CD14-positive monocyte (primary cell): ENCODE results near the gene GNG5. TPM values are rescaled to one million over a fixed set of nuclear protein-coding genes. Genes with fewer than 3 reads are reported as not detected.

Source experiments
- DNase-seq, 3 donors: peaks; one replicate each; pipeline ENCODE4 v3.0.0-alpha.2; 2011 to 2022
- H2AFZ ChIP-seq: 2 replicates; pipeline ENCODE4 v1.6.0; 2012; ENCODE audit warnings: mild to moderate bottlenecking, low read depth, low read length, inconsistent platforms; ENCODE audit not compliant: insufficient read depth, poor library complexity, severe bottlenecking
- H3K27ac ChIP-seq, 2 donors: 1 replicate in 1 of 2; 2 replicates in 1 of 2; pipeline ENCODE4 v1.5.1; 2012 to 2013; ENCODE audit warnings: low read length in 2 of 2, control low read depth in 1 of 2, inconsistent platforms in 1 of 2, low read depth in 1 of 2, mild to moderate bottlenecking in 1 of 2
- H3K27me3 ChIP-seq, 2 donors: one replicate each; pipeline versions ENCODE4 v1.6.0 to v1.6.1; 2011 to 2013; ENCODE audit warnings: low read length in 2 of 2; ENCODE audit not compliant: control insufficient read depth in 2 of 2, insufficient read depth in 2 of 2
- H3K36me3 ChIP-seq, 2 donors: replicated peaks in 1 of 2; 1 replicate in 1 of 2; 2 replicates in 1 of 2; pipeline versions ENCODE4 v1.5.1 to v1.6.1; 2012 to 2013; ENCODE audit warnings: low read length in 2 of 2, control low read depth in 1 of 2, inconsistent platforms in 1 of 2, mild to moderate bottlenecking in 1 of 2; ENCODE audit not compliant: insufficient read depth in 2 of 2, control insufficient read depth in 1 of 2
- H3K4me1 ChIP-seq, 2 donors: 1 replicate in 1 of 2; 2 replicates in 1 of 2; pipeline versions ENCODE4 v1.5.1 to v1.6.1; 2012 to 2013; ENCODE audit warnings: low read length in 2 of 2, control low read depth in 1 of 2, inconsistent platforms in 1 of 2, mild to moderate bottlenecking in 1 of 2, moderate library complexity in 1 of 2; ENCODE audit not compliant: insufficient read depth in 2 of 2, control insufficient read depth in 1 of 2
- H3K4me2 ChIP-seq: replicated peaks from 2 replicates; pipeline ENCODE3; 2012; ENCODE audit warnings: low read length, moderate library complexity, mild to moderate bottlenecking; ENCODE audit not compliant: poor library complexity, severe bottlenecking; ENCODE audit errors: extremely low read depth
- H3K4me3 ChIP-seq, 3 experiments: fragments of 200-600 bp in 1 of 3; sonication (generic) in 1 of 3; replicated peaks in 1 of 3; 1 replicate in 2 of 3; 2 replicates in 1 of 3; pipeline ENCODE4 v1.5.1; 2011 to 2013; ENCODE audit warnings: low read length in 3 of 3, mild to moderate bottlenecking in 3 of 3, control low read depth in 2 of 3, low read depth in 2 of 3, inconsistent platforms in 1 of 3, moderate library complexity in 1 of 3
- H3K79me2 ChIP-seq: 2 replicates; pipeline ENCODE4 v1.6.0; 2012; ENCODE audit warnings: mild to moderate bottlenecking, control low read depth, inconsistent platforms, low read length, moderate library complexity; ENCODE audit not compliant: insufficient read depth
- H3K9ac ChIP-seq: 2 replicates; pipeline ENCODE4 v1.6.0; 2017; ENCODE audit warnings: low read length, mild to moderate bottlenecking; ENCODE audit not compliant: insufficient read depth, poor library complexity, severe bottlenecking
- H3K9me3 ChIP-seq, 2 donors: replicated peaks in 1 of 2; 1 replicate in 1 of 2; 2 replicates in 1 of 2; pipeline versions ENCODE4 v1.5.1 to v1.6.1; 2012 to 2013; ENCODE audit warnings: low read length in 2 of 2, control low read depth in 1 of 2; ENCODE audit not compliant: control insufficient read depth in 1 of 2, insufficient read depth in 1 of 2
- H4K20me1 ChIP-seq: 2 replicates; pipeline ENCODE4 v1.6.0; 2012; ENCODE audit warnings: mild to moderate bottlenecking, low read length, control low read depth, moderate library complexity; ENCODE audit not compliant: insufficient read depth
- H3K27ac Mint-ChIP-seq, 7 donors: one replicate each; pipeline ENCODE4 v1.8.0; 2020; ENCODE audit warnings: mild to moderate bottlenecking in 7 of 7, mixed read lengths in 7 of 7, moderate library complexity in 6 of 7, inconsistent platforms in 2 of 7
- H3K27me3 Mint-ChIP-seq, 3 donors: one replicate each; pipeline ENCODE4 v1.8.0; 2021 to 2022; ENCODE audit warnings: low read depth in 3 of 3, mild to moderate bottlenecking in 3 of 3, mixed read lengths in 3 of 3, moderate library complexity in 3 of 3, inconsistent platforms in 1 of 3
- H3K36me3 Mint-ChIP-seq, 2 donors: one replicate each; pipeline ENCODE4 v1.8.0; 2020; ENCODE audit warnings: mixed read lengths in 2 of 2, inconsistent platforms in 1 of 2, mild to moderate bottlenecking in 1 of 2
- H3K4me1 Mint-ChIP-seq: one replicate; pipeline ENCODE4 v1.8.0; 2020; ENCODE audit warnings: mild to moderate bottlenecking, mixed read lengths
- H3K4me3 Mint-ChIP-seq, 2 donors: one replicate each; pipeline ENCODE4 v1.8.0; 2020; ENCODE audit warnings: mild to moderate bottlenecking in 2 of 2, mixed read lengths in 2 of 2, moderate library complexity in 1 of 2
- H3K9me3 Mint-ChIP-seq, 7 donors: one replicate each; pipeline ENCODE4 v1.8.0; 2020 to 2022; ENCODE audit warnings: mixed read lengths in 7 of 7, mild to moderate bottlenecking in 6 of 7, moderate library complexity in 6 of 7, inconsistent platforms in 2 of 7
- WGBS: methylation state at CpG from one replicate; pipeline ENCODE4 v1.1.5; 2013; ENCODE audit warnings: missing lambda C conversion rate; ENCODE audit not compliant: insufficient coverage; 5-methylcytosine and 5-hydroxymethylcytosine counted together
- intact Hi-C, 2 donors: fragments of 100-400 bp; cut with micrococcal nuclease; formaldehyde crosslinking; loops; one replicate each; pipeline versions ENCODE4 v1.15.0 to v1.15.1; 2023
- polyA plus RNA-seq, 3 donors: library from polyadenylated mRNA; depleted of rRNA in 1 of 3; unstranded in 2 of 3; stranded (reverse) in 1 of 3; fragments of 300-500 nt in 2 of 3; fragments of >200 nt in 1 of 3; fragmentation: Illumina TruSeq in 2 of 3; gene quantifications; 1 replicate in 2 of 3; 2 replicates in 1 of 3; pipeline ENCODE4 v1.2.3, GENCODE V29; 2012 to 2021
- TF ChIP-seq, protein P1 (sequence below): fragments of 200-600 bp; IDR thresholded peaks from one replicate; pipeline ENCODE4 v1.8.0; 2022; ENCODE audit warnings: antibody characterized with exemption, mild to moderate bottlenecking

The GNG5 gene
- polyA plus RNA-seq, 3 donors = 135 to 555 (median 377) TPM

DNA sequence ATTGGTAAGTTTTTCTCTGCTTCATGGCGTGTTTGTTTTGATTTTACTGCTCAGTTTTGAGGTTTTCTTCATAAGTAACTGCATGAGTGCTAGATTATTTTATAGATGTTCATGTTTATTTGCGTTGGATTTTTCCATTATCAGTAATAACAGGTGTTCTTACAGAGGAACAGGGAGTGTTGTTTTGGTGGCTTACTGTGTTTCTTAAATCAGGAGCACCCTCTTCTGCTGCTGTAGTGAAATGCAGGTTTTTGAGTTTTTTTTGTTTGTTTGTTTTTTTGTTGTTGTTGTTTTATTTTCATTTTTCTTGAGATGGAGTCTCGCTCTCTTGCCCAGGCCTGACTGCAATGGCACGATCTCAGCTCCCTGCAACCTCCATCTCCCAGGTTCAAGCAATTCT is 35.3 kb upstream of the GNG5 start:
- Histone ChIP-seq H4K20me1 (no peaks in the 10 kb centered on the region), H3K4me2 (no peak overlapping the region), H2AFZ (no peak overlapping the region), H3K27me3 (no peaks in the 10 kb centered on the region), H3K36me3 (peaks cover 25 to 69% of the 10 kb centered on the region in 2 donors), H3K27ac (no peak overlapping the region), H3K79me2 (no peaks in the 10 kb centered on the region), H3K9me3 (no peaks in the 10 kb centered on the region), H3K9ac (no peak overlapping the region), H3K4me3 (no peak overlapping the region), H3K4me1 (no peaks in the 10 kb centered on the region)
- peaks cover 49 to 66% of the 10 kb centered on the region in 2 donors for H3K36me3 Mint-ChIP-seq
- no peaks in the 10 kb centered on the region for H3K27me3 Mint-ChIP-seq
- no peaks in the 10 kb centered on the region for H3K4me1 Mint-ChIP-seq
- no CpG with 5 or more reads among the region's 4 CpGs for WGBS
- peak in 1 of 3 donors; percentile 3 for DNase-seq
- H3K9me3 Mint-ChIP-seq = no peaks in the 10 kb centered on the region
- intact Hi-C loops = no loop called here
- peak overlapping the region in 3 of 7 donors; percentile 7 to 46 (median 19) for H3K27ac Mint-ChIP-seq
- TF ChIP-seq, protein P1, sequence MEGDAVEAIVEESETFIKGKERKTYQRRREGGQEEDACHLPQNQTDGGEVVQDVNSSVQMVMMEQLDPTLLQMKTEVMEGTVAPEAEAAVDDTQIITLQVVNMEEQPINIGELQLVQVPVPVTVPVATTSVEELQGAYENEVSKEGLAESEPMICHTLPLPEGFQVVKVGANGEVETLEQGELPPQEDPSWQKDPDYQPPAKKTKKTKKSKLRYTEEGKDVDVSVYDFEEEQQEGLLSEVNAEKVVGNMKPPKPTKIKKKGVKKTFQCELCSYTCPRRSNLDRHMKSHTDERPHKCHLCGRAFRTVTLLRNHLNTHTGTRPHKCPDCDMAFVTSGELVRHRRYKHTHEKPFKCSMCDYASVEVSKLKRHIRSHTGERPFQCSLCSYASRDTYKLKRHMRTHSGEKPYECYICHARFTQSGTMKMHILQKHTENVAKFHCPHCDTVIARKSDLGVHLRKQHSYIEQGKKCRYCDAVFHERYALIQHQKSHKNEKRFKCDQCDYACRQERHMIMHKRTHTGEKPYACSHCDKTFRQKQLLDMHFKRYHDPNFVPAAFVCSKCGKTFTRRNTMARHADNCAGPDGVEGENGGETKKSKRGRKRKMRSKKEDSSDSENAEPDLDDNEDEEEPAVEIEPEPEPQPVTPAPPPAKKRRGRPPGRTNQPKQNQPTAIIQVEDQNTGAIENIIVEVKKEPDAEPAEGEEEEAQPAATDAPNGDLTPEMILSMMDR = peak; percentile 43
- H3K4me3 Mint-ChIP-seq = no peak overlapping the region

DNA sequence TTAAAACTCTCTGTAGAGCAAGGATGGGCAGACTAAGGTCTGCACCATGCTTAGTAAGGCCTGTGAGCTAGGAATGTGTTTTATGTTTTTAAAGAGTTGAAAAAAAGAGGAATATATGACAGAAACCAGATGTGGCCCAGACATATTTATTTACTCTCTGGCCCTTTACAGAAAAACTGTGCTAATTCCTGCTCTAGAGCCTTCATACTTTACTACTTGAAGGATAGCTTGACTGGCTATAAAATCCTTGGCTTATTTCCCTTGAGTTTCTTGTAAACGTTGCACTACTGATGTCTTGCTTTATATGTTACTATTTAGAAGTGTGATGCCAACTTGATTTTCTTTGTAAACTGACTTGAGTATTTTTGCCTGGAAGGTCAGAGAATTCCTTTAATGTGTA is 34.4 kb upstream of the GNG5 start:
- no peak overlapping the region for H3K4me3 Mint-ChIP-seq
- Histone ChIP-seq H3K4me3 (no peak overlapping the region), H3K27ac (no peak overlapping the region), H3K27me3 (no peaks in the 10 kb centered on the region), H3K9me3 (no peaks in the 10 kb centered on the region), H3K4me2 (no peak overlapping the region), H2AFZ (no peak overlapping the region), H3K4me1 (no peaks in the 10 kb centered on the region), H4K20me1 (no peaks in the 10 kb centered on the region), H3K9ac (no peak overlapping the region), H3K79me2 (no peaks in the 10 kb centered on the region), H3K36me3 (peaks cover 24 to 64% of the 10 kb centered on the region in 2 donors)
- intact Hi-C loops = no loop called here
- DNase-seq = no peak
- peaks cover 47 to 63% of the 10 kb centered on the region in 2 donors for H3K36me3 Mint-ChIP-seq
- no CpG with 5 or more reads among the region's 1 CpG for WGBS
- TF ChIP-seq, protein P1 = no peak
- H3K27ac Mint-ChIP-seq = no peak overlapping the region
- no peaks in the 10 kb centered on the region for H3K9me3 Mint-ChIP-seq
- H3K4me1 Mint-ChIP-seq = no peaks in the 10 kb centered on the region
- H3K27me3 Mint-ChIP-seq = no peaks in the 10 kb centered on the region
